Measurements from ENCODE around the gene MCTP1.
"Not testable (repeated sequence)": the region's sequence is repeated elsewhere in the genome, so short reads cannot be mapped to it uniquely, and the experiment has no call there.

Gene MCTP1

GRCh38 chr5:95152535-95152934, 132.4 kb downstream of the MCTP1 start:
- TF ChIP-seq CTCF (IDR thresholded peaks at IDR 0.05; ENCODE audit: insufficient read depth, low read depth, low read length, missing control alignments), result no peak
- H3K4me3 ChIP-seq (ENCODE audit: low read depth, low read length), result no peak overlapping the region
- DNase-seq (ENCODE audit: low read depth), result no peak

- no peak for DNase-seq (ENCODE audit: low read depth)
- no peak for TF ChIP-seq CTCF (IDR thresholded peaks at IDR 0.05; ENCODE audit: insufficient read depth, low read depth, low read length, missing control alignments)
- no peak overlapping the region for H3K4me3 ChIP-seq (ENCODE audit: low read depth, low read length)
Measured at GRCh38 chr5:95152131-95152530, 132.8 kb downstream of the MCTP1 start.

- H3K4me3 ChIP-seq (ENCODE audit: low read depth, low read length), result no peak overlapping the region
- no peak for TF ChIP-seq CTCF (IDR thresholded peaks at IDR 0.05; ENCODE audit: insufficient read depth, low read depth, low read length, missing control alignments)
- DNase-seq (ENCODE audit: low read depth), result no peak
Measured at GRCh38 chr5:95151694-95152093, 133.2 kb downstream of the MCTP1 start.

- no peak for DNase-seq (ENCODE audit: low read depth)
- TF ChIP-seq CTCF (IDR thresholded peaks at IDR 0.05; ENCODE audit: insufficient read depth, low read depth, low read length, missing control alignments), result no peak
- H3K4me3 ChIP-seq (ENCODE audit: low read depth, low read length), result no peak overlapping the region
Measured at GRCh38 chr5:95149387-95149786, 135.5 kb downstream of the MCTP1 start.

- no peak overlapping the region for H3K4me3 ChIP-seq (ENCODE audit: low read depth, low read length)
- no peak for DNase-seq (ENCODE audit: low read depth)
- no peak for TF ChIP-seq CTCF (IDR thresholded peaks at IDR 0.05; ENCODE audit: insufficient read depth, low read depth, low read length, missing control alignments)
Measured at GRCh38 chr5:95148453-95148852, 136.4 kb downstream of the MCTP1 start.

GRCh38 chr5:95143858-95144257, 141.0 kb downstream of the MCTP1 start:
- not testable (repeated sequence) for H3K4me3 ChIP-seq (ENCODE audit: low read depth, low read length); DNase-seq (ENCODE audit: low read depth)

GRCh38 chr5:95142145-95142544, 142.7 kb downstream of the MCTP1 start:
- no peak for TF ChIP-seq CTCF (IDR thresholded peaks at IDR 0.05; ENCODE audit: insufficient read depth, low read depth, low read length, missing control alignments)
- no peak overlapping the region for H3K4me3 ChIP-seq (ENCODE audit: low read depth, low read length)
- no peak for DNase-seq (ENCODE audit: low read depth)
